Skeletal muscle satellite cell (primary cell): ENCODE measurements around the gene CDHR5.

Experiments used
- H3K27me3 ChIP-seq: 2 replicates; pipeline ENCODE4 v1.7.0; 2013; ENCODE audit warnings: low read length; ENCODE audit not compliant: control insufficient read depth, insufficient read depth
- H3K36me3 ChIP-seq: 2 replicates; pipeline ENCODE4 v1.7.0; 2013; ENCODE audit warnings: mild to moderate bottlenecking, control low read depth, low read length; ENCODE audit not compliant: insufficient read depth
- H3K4me1 ChIP-seq: 2 replicates; pipeline ENCODE4 v1.7.0; 2013; ENCODE audit warnings: low read length; ENCODE audit not compliant: control insufficient read depth, insufficient read depth
- H3K4me2 ChIP-seq: 2 replicates; pipeline ENCODE4 v1.7.0; 2013; ENCODE audit warnings: mild to moderate bottlenecking, low read length
- H3K4me3 ChIP-seq: 2 replicates; pipeline ENCODE4 v1.7.0; 2013; ENCODE audit warnings: low read length
- H3K9ac ChIP-seq: 2 replicates; pipeline ENCODE4 v1.7.0; 2013; ENCODE audit warnings: mild to moderate bottlenecking, low read depth, low read length, moderate library complexity
- H3K9me3 ChIP-seq: replicated peaks from 2 replicates; pipeline ENCODE4 v1.7.0; 2013; ENCODE audit warnings: mild to moderate bottlenecking, control low read depth, low read length

Gene CDHR5

DNA sequence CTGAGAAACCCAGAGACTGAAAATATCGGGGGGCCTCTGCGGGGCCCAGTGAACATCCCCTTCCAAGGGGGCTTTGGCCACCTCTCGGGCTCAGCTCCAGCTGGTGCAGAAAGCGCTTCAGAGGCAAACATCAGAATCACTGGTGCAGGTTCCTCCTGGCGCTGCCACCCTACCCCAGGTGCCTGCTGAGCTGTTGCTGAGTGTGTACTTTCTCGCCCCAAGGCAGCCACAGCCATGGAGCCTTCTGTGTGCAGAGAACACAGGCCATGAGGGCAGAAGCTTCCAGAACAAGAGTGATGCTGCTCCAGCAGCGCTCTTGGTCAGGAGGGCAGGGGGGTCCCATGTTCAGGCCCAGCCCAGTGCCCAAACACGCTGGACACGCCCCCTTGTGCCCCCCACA is 18.6 kb upstream of the CDHR5 start:
- H3K9me3 ChIP-seq = no peaks in the 10 kb centered on the region
- no peaks in the 10 kb centered on the region for H3K27me3 ChIP-seq
- peaks cover 19% of the 10 kb centered on the region for H3K36me3 ChIP-seq
- no peak overlapping the region for H3K4me3 ChIP-seq
- H3K4me2 ChIP-seq = no peak overlapping the region
- H3K4me1 ChIP-seq = no peaks in the 10 kb centered on the region
- H3K9ac ChIP-seq = no peak overlapping the region

DNA sequence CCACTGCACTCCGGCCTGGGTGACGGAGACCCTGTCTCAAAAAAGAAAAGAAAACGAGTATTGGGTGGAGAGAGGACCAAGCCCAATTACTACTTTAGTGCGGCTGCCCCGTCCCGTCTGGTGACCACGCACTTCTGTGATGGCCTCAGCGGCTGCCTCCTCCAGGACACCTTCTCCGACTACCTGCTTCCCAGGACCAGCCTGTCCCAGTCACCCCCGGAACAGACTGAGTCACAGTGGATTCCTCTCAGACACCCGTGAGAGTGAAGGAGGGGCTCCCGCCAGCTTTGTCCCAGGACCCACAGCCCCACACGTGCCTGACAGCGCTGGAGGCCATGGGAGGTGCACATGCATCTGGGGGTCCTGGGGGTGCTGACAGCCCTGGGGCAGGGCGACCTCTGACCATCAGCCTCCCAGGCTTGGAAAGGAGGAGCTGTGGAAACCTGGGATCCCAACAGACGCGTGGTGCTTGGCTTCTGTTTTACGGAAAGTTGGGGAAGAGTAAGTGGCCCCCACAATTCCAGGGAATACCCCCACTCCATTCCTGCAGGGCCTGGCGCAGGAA is 17.1 kb upstream of the CDHR5 start:
- Histone ChIP-seq H3K36me3 (peaks cover 19% of the 10 kb centered on the region), H3K4me3 (no peak overlapping the region), H3K27me3 (peaks cover 3% of the 10 kb centered on the region), H3K4me2 (no peak overlapping the region), H3K9ac (no peak overlapping the region), H3K9me3 (no peaks in the 10 kb centered on the region), H3K4me1 (peaks cover 7% of the 10 kb centered on the region)

DNA sequence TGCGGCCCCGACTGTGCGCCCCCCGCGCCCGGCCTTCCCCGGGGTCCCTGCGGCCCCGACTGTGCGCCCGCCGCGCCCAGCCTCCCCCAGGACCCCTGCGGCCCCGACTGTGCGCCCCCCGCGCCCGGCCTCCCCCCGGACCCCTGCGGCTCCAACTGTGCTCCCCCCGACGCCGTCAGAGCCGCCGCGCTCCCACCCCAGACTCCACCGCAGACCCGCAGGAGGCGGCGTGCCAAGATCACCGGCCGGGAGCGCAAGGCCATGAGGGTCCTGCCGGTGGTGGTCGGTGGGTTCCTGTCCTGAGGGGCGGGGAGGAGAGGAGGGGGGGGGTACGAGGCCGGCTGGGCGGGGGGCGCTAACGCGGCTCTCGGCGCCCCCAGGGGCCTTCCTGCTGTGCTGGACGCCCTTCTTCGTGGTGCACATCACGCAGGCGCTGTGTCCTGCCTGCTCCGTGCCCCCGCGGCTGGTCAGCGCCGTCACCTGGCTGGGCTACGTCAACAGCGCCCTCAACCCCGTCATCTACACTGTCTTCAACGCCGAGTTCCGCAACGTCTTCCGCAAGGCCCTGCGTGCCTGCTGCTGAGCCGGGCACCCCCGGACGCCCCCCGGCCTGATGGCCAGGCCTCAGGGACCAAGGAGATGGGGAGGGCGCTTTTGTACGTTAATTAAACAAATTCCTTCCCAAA is 15.4 kb upstream of the CDHR5 start:
- Histone ChIP-seq H3K4me1 (peaks cover 7% of the 10 kb centered on the region), H3K36me3 (peaks cover 15% of the 10 kb centered on the region), H3K9ac (no peak overlapping the region), H3K9me3 (no peaks in the 10 kb centered on the region), H3K4me3 (no peak overlapping the region), H3K27me3 (peaks cover 3% of the 10 kb centered on the region), H3K4me2 (no peak overlapping the region)

DNA sequence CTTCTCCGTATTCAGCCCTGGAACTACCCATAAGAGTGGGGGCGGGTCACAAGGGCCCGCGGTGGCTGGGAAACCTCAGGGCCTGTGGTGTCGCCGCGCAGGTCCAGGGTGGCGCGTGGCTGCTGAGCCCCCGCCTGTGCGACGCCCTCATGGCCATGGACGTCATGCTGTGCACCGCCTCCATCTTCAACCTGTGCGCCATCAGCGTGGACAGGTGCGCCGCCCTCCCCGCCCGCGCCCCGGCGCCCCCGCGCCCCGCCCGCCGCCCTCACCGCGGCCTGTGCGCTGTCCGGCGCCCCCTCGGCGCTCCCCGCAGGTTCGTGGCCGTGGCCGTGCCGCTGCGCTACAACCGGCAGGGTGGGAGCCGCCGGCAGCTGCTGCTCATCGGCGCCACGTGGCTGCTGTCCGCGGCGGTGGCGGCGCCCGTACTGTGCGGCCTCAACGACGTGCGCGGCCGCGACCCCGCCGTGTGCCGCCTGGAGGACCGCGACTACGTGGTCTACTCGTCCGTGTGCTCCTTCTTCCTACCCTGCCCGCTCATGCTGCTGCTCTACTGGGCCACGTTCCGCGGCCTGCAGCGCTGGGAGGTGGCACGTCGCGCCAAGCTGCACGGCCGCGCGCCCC is 14.7 kb upstream of the CDHR5 start:
- H3K9me3 ChIP-seq = no peaks in the 10 kb centered on the region
- peaks cover 18% of the 10 kb centered on the region for H3K36me3 ChIP-seq
- peaks cover 3% of the 10 kb centered on the region for H3K27me3 ChIP-seq
- H3K4me1 ChIP-seq = peaks cover 7% of the 10 kb centered on the region
- no peak overlapping the region for H3K4me2 ChIP-seq
- no peak overlapping the region for H3K9ac ChIP-seq
- no peak overlapping the region for H3K4me3 ChIP-seq

DNA sequence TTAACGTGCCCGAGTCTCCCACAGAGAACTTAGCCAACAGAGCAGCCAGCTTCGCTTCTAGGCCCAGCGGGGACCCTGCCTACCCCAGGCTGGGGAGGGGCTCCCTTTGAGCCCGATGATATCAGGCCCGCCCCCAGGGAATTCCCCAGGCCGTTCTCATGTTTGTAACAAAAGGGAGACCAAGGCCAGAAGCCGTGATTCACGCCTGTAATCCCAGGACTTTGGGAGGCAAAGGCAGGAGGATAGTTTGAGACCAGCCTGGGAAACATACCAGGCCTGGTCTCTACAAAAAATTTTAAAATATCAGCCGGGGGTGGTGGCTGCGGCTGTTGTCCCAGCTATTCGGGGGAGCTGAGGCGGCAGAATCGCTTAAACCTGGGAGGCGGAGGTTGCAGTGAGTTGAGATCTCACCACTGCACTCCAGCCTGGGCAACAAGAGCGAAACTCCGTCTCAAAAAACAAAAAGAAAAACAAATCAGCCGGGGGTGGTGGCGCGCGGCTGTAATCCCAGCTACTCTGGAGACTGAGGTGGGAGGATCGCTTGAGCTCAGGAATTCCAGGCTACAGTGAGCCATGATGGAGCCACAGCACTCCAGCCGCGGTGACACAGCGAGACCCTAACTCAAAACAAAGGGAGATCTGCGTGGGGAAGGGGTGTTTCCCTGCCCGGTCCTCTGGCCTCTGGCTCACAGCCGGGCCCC is 14.0 kb upstream of the CDHR5 start:
- Histone ChIP-seq H3K4me3 (no peak overlapping the region), H3K27me3 (peaks cover 3% of the 10 kb centered on the region), H3K4me1 (peaks cover 7% of the 10 kb centered on the region), H3K4me2 (no peak overlapping the region), H3K36me3 (peaks cover 17% of the 10 kb centered on the region), H3K9ac (no peak overlapping the region), H3K9me3 (no peaks in the 10 kb centered on the region)

DNA sequence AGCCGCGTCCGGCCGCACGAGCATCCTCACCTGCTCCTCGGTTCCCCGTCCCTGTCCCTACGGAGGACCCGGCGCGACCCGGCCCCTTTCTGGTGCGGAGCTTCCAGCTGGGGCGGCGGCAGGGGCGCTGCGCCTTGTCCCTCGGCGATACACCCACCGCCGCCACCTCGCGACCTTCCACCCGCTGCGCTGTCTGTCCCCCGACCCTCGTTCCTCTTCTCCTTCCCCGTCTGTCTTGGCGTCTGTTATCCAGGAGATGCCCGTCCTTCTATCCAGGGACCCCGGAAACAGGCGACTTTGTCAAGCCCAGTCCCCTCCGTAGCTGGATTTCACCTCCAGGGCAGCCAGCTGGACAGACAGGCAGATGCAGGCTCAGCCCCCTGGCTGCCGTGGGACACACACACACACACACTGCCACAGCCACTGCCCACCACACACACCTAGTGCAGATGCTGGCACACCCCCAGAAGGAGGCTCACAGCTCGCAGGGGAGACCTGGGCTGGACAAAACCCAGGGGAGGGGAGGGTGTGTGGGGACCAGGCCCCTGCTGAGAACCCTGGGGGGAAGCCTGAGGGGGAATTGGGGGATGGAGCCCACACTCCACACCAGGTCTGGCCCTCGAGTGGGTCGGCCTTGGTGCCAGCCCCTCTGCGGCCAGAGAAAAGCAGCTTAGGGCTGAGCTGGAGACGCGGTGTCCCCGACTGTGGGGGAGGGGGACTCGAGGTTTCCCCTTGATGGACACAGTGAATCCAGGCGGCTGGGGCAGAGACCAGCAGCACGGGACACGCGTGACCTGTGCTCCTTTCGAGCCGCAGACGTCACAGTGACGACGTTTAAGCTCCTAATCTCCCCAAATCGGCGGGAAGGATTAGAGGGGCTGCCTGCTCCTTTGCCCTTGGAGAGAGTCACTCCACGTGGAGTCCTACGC is 13.1 kb upstream of the CDHR5 start:
- Histone ChIP-seq H3K4me3 (peak overlapping the region; percentile 34), H3K27me3 (peaks cover 3% of the 10 kb centered on the region), H3K36me3 (peaks cover 12% of the 10 kb centered on the region), H3K9me3 (no peaks in the 10 kb centered on the region), H3K4me1 (peaks cover 14% of the 10 kb centered on the region), H3K9ac (no peak overlapping the region), H3K4me2 (peak overlapping the region; percentile 70)

DNA sequence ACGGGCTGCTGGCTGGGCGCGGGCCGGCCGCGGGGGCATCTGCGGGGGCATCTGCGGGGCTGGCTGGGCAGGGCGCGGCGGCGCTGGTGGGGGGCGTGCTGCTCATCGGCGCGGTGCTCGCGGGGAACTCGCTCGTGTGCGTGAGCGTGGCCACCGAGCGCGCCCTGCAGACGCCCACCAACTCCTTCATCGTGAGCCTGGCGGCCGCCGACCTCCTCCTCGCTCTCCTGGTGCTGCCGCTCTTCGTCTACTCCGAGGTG is 12.5 kb upstream of the CDHR5 start:
- Histone ChIP-seq H3K4me1 (peaks cover 19% of the 10 kb centered on the region), H3K9ac (no peak overlapping the region), H3K4me3 (peak overlapping the region; percentile 34), H3K27me3 (peaks cover 3% of the 10 kb centered on the region), H3K4me2 (peak overlapping the region; percentile 70), H3K36me3 (peaks cover 11% of the 10 kb centered on the region), H3K9me3 (no peaks in the 10 kb centered on the region)

DNA sequence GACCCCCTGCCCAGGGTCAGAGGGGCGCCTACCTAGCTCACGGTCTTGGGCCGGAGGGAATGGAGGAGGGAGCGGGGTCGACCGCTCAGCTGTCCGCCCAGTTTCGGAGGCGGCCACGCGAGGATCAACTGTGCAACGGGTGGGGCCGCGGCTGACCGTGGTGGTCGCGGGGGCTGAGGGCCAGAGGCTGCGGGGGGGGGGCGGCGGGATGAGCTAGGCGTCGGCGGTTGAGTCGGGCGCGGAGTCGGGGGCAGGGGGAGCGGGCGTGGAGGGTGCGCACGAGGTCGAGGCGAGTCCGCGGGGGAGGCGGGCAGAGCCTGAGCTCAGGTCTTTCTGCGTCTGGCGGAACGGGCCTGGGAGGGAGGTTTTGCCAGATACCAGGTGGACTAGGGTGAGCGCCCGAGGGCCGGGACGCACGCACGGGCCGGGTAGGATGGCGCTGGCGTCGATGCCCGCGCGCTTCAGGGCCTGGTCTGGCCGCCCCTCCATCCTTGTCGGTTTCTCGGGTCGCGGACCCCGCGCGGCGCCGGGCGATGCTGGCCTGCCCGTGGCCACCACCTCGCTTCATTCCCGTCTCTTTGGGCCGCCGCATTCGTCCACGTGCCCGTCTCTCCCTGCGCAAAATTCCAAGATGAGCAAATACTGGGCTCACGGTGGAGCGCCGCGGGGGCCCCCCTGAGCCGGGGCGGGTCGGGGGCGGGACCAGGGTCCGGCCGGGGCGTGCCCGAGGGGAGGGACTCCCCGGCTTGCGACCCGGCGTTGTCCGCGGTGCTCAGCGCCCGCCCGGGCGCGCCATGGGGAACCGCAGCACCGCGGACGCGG is 12.0 kb upstream of the CDHR5 start, which contains the start of gene DRD4:
Gene DRD4, plus strand, starts transcription at position 759 of the 822 bp plus-strand sequence. Its CDS starts 36 bp downstream, at position 795.
- Histone ChIP-seq H3K4me3 (peak within 1 kb of the TSS; percentile 34), H3K36me3 (peaks cover 5% of the 10 kb centered on the region), H3K4me1 (peaks cover 19% of the 10 kb centered on the region), H3K4me2 (peak within 1 kb of the TSS; percentile 70), H3K9me3 (no peaks in the 10 kb centered on the region), H3K27me3 (peaks cover 3% of the 10 kb centered on the region), H3K9ac (no peak within 1 kb of the TSS)

DNA sequence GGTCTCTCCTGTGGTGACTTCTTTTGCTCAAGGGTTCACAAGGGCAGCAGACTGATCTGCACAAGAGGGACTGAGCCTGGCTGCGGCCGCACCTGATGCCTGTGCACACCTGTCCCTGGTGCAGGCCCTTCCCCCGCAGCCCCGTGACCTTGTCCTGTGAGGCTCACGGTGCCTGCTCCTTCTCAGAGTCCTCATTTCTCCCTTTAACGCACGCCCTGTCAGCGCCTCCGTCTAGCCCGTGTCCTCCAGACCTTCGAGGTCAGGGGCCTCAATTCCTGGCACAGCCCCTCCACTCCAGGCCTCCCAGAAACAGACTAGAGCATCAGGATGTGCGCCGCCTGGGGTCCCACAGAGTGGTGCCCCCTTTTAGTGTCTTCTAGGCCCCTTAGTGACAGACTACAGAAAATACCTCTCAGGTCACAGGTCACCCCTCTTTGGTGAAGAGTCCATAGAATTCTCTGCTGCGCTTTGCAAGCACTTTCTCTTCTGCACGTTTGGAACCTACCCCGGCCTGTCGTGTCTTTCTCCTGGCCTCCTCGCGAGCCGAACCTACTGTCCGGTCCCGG is 11.3 kb upstream of the CDHR5 start:
- Histone ChIP-seq H3K36me3 (peaks cover 3% of the 10 kb centered on the region), H3K27me3 (peaks cover 3% of the 10 kb centered on the region), H3K9me3 (no peaks in the 10 kb centered on the region), H3K4me1 (peaks cover 19% of the 10 kb centered on the region), H3K4me3 (no peak overlapping the region), H3K9ac (no peak overlapping the region), H3K4me2 (no peak overlapping the region)

DNA sequence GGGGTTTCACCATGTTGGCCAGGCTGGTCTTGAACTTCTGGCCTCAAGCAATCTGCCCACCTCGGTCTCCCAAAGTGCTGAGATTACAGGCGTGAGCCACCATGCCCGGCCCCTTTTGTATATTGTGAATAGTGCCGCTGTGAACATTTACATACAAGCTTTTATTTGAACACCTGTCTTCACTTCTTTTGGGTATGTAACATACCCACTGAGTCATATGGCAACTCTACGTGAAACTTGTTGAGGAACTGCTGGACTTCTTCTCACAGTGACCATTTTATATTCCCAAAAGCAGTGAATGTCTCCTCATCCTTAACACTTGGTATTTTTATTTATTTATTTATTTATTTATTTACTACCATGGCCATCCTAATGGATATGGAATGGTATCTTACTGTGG is 6.1 kb upstream of the CDHR5 start:
- H3K4me2 ChIP-seq = no peak overlapping the region
- H3K9me3 ChIP-seq = no peaks in the 10 kb centered on the region
- no peak overlapping the region for H3K4me3 ChIP-seq
- peaks cover 22% of the 10 kb centered on the region for H3K4me1 ChIP-seq
- no peaks in the 10 kb centered on the region for H3K27me3 ChIP-seq
- no peak overlapping the region for H3K9ac ChIP-seq
- peaks cover 3% of the 10 kb centered on the region for H3K36me3 ChIP-seq
